ENCODE data around the gene ARID1A. TPM values are rescaled to one million over a fixed set of nuclear protein-coding genes. Genes with fewer than 3 reads are reported as not detected.
A peak's percentile ranks its signal among the peaks of the same experiment; 100 is the strongest.

Gene ARID1A
- total and polyA plus RNA-seq, 4 donors: 12.2 to 31.9 (median 20.2) TPM

DNA sequence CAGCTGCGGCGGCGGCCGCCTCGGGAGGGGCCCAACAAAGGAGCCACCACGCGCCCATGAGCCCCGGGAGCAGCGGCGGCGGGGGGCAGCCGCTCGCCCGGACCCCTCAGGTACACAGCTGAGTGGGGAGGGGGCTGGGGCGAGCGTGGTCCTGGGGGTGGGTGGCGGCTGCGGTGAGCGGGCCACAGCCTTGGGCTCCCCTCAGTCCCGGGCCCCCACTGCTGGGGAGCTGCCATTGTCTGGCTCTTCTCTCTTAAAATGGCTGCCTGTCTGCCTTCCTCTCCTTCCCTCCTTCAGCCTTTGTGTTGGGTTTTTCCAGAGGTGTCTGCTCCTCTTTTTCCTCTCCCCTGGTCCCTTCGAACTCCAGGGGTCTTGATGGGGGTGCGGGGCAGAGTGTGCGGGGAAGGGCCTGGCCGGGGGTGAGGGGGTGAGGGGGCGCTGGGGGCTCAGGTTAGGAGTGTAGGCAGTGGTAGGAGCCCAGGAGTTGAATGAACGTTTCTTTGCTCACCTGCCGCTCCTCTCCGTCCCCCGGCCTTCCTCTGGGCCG lies 1.7 kb downstream of the ARID1A start:
- TF ChIP-seq HNF4G (IDR thresholded peaks at IDR 0.05): no peak
- TF ChIP-seq YY1 (IDR thresholded peaks at IDR 0.05): no peak
- no peak for TF ChIP-seq RXRA (IDR thresholded peaks at IDR 0.05)
- TF ChIP-seq, protein P1, sequence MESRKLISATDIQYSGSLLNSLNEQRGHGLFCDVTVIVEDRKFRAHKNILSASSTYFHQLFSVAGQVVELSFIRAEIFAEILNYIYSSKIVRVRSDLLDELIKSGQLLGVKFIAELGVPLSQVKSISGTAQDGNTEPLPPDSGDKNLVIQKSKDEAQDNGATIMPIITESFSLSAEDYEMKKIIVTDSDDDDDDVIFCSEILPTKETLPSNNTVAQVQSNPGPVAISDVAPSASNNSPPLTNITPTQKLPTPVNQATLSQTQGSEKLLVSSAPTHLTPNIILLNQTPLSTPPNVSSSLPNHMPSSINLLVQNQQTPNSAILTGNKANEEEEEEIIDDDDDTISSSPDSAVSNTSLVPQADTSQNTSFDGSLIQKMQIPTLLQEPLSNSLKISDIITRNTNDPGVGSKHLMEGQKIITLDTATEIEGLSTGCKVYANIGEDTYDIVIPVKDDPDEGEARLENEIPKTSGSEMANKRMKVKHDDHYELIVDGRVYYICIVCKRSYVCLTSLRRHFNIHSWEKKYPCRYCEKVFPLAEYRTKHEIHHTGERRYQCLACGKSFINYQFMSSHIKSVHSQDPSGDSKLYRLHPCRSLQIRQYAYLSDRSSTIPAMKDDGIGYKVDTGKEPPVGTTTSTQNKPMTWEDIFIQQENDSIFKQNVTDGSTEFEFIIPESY (IDR thresholded peaks at IDR 0.05): no peak
- no peak for TF ChIP-seq JUND (IDR thresholded peaks at IDR 0.05)
- no peak for TF ChIP-seq FOXA2 (IDR thresholded peaks at IDR 0.05)
- TF ChIP-seq HNF4A (conservative IDR thresholded peaks at IDR 0.05): no peak
- TF ChIP-seq GABPA (IDR thresholded peaks at IDR 0.05 in 1 of 2, conservative IDR thresholded peaks at IDR 0.05 in 1 of 2): no peak
- TF ChIP-seq EGR1 (IDR thresholded peaks at IDR 0.05; ENCODE audit: low read depth in 2 of 2): no peak
- TF ChIP-seq, protein P2, sequence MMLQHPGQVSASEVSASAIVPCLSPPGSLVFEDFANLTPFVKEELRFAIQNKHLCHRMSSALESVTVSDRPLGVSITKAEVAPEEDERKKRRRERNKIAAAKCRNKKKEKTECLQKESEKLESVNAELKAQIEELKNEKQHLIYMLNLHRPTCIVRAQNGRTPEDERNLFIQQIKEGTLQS (IDR thresholded peaks at IDR 0.05): no peak
- no peak for TF ChIP-seq RAD21 (IDR thresholded peaks at IDR 0.05)
- TF ChIP-seq, protein P3, sequence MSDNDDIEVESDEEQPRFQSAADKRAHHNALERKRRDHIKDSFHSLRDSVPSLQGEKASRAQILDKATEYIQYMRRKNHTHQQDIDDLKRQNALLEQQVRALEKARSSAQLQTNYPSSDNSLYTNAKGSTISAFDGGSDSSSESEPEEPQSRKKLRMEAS (IDR thresholded peaks at IDR 0.05): no peak
- TF ChIP-seq FOXA1 (IDR thresholded peaks at IDR 0.05): no peak
- no peak for TF ChIP-seq TAF1 (conservative IDR thresholded peaks at IDR 0.05)
- TF ChIP-seq, protein P4, sequence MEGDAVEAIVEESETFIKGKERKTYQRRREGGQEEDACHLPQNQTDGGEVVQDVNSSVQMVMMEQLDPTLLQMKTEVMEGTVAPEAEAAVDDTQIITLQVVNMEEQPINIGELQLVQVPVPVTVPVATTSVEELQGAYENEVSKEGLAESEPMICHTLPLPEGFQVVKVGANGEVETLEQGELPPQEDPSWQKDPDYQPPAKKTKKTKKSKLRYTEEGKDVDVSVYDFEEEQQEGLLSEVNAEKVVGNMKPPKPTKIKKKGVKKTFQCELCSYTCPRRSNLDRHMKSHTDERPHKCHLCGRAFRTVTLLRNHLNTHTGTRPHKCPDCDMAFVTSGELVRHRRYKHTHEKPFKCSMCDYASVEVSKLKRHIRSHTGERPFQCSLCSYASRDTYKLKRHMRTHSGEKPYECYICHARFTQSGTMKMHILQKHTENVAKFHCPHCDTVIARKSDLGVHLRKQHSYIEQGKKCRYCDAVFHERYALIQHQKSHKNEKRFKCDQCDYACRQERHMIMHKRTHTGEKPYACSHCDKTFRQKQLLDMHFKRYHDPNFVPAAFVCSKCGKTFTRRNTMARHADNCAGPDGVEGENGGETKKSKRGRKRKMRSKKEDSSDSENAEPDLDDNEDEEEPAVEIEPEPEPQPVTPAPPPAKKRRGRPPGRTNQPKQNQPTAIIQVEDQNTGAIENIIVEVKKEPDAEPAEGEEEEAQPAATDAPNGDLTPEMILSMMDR (IDR thresholded peaks at IDR 0.05; ENCODE audit: low read depth, low read length, missing input control): no peak
- no peak for TF ChIP-seq NR2F2 (IDR thresholded peaks at IDR 0.05)
- TF ChIP-seq SP1 (IDR thresholded peaks at IDR 0.05): no peak
- no peaks in the 10 kb centered on the region for H3K27me3 ChIP-seq (ENCODE audit: control insufficient read depth in 4 of 4, insufficient read depth in 4 of 4, low read length in 3 of 4)
- WGBS: under 1% methylated on average over 30 of the region's 30 CpGs
- H3K9ac ChIP-seq (ENCODE audit: low read depth in 1 of 2, low read length in 2 of 2): peak overlapping the region in 1 of 2 donors; percentile 69
- H3K27ac ChIP-seq (ENCODE audit: low read depth in 1 of 2, low read length in 2 of 2): peak overlapping the region; percentile 95 to 98
- H3K36me3 ChIP-seq (ENCODE audit: control insufficient read depth in 4 of 4, insufficient read depth in 3 of 4, low read depth in 1 of 4, low read length in 3 of 4): no peaks in the 10 kb centered on the region
- peak overlapping the region; percentile 51 to 98 (median 59) for H3K4me3 ChIP-seq (ENCODE audit: low read depth in 1 of 3, low read length in 3 of 3)
- peak; percentile 50 for DNase-seq (ENCODE audit: low spot score)
- peaks cover 23 to 68% (median 58%) of the 10 kb centered on the region in 4 donors for H3K4me1 ChIP-seq (ENCODE audit: control insufficient read depth in 4 of 4, insufficient read depth in 4 of 4, low read length in 3 of 4)
- H3K9me3 ChIP-seq (ENCODE audit: control insufficient read depth in 4 of 4, low read length in 3 of 4): no peaks in the 10 kb centered on the region

DNA sequence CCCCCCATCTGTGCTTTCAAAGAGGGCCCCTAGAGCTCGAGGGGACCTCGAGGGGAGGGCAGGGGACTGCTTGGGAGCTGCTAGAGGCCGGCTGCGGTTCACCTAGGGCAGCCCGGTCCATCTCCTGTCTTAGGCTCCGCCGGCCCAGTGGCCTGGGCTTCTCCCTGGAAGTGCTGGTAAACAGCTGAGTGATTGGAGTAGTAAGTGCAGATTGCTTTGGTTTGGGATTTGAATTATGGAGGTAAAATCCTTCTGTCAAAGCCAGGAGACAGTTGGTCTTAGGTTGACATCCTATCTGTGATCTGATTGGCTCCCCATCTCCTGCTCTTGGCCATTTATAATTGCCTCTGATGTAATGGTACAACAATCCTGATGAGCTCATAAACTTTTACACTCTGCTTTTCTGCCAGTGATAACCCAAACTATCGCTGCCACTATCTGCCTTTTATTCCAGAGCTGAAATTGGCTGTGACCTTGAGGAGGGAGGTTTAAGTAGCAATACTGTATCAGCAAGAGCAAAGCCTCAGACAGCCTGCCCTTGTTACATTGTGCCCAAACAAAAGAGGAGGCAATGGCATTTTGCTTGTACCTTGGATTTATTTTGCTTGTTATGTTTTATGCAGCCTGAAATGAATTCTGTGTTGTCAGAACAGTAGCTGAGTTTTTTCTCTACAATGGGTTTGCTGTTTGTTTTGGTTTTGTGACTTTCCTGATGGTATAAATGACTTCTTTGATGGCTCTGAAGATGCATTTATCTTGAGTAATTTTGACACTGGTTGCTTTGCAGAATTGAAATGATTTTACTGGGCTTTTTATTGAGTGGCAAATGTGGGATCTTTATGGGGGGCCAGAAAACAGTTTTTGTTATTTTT lies 2.4 kb downstream of the ARID1A start:
- under 1% methylated on average over 8 of the region's 8 CpGs for WGBS
- TF ChIP-seq, protein P5, sequence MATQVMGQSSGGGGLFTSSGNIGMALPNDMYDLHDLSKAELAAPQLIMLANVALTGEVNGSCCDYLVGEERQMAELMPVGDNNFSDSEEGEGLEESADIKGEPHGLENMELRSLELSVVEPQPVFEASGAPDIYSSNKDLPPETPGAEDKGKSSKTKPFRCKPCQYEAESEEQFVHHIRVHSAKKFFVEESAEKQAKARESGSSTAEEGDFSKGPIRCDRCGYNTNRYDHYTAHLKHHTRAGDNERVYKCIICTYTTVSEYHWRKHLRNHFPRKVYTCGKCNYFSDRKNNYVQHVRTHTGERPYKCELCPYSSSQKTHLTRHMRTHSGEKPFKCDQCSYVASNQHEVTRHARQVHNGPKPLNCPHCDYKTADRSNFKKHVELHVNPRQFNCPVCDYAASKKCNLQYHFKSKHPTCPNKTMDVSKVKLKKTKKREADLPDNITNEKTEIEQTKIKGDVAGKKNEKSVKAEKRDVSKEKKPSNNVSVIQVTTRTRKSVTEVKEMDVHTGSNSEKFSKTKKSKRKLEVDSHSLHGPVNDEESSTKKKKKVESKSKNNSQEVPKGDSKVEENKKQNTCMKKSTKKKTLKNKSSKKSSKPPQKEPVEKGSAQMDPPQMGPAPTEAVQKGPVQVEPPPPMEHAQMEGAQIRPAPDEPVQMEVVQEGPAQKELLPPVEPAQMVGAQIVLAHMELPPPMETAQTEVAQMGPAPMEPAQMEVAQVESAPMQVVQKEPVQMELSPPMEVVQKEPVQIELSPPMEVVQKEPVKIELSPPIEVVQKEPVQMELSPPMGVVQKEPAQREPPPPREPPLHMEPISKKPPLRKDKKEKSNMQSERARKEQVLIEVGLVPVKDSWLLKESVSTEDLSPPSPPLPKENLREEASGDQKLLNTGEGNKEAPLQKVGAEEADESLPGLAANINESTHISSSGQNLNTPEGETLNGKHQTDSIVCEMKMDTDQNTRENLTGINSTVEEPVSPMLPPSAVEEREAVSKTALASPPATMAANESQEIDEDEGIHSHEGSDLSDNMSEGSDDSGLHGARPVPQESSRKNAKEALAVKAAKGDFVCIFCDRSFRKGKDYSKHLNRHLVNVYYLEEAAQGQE (IDR thresholded peaks at IDR 0.05): peak; percentile 53
- TF ChIP-seq YY1 (IDR thresholded peaks at IDR 0.05) (peak; percentile 60), FOXA1 (IDR thresholded peaks at IDR 0.05) (no peak), FOXA2 (IDR thresholded peaks at IDR 0.05) (no peak), SP1 (IDR thresholded peaks at IDR 0.05) (peak; percentile 64), EGR1 (IDR thresholded peaks at IDR 0.05; ENCODE audit: low read depth in 2 of 2) (peak in 1 of 2 donors; percentile 11)
- TF ChIP-seq, protein P1 (IDR thresholded peaks at IDR 0.05): no peak

More for the DNA sequence above, 2.4 kb downstream of the ARID1A start:
- peak overlapping the region; percentile 95 to 98 for H3K27ac ChIP-seq (ENCODE audit: low read depth in 1 of 2, low read length in 2 of 2)
- no peaks in the 10 kb centered on the region for H3K9me3 ChIP-seq (ENCODE audit: control insufficient read depth in 4 of 4, low read length in 3 of 4)
- H3K36me3 ChIP-seq (ENCODE audit: control insufficient read depth in 4 of 4, insufficient read depth in 3 of 4, low read depth in 1 of 4, low read length in 3 of 4): peaks cover 0 to 2% (median 0%) of the 10 kb centered on the region in 4 donors
- DNase-seq (ENCODE audit: low spot score): peak; percentile 61
- peak overlapping the region; percentile 64 to 66 for H3K9ac ChIP-seq (ENCODE audit: low read depth in 1 of 2, low read length in 2 of 2)
- peaks cover 23 to 71% (median 64%) of the 10 kb centered on the region in 4 donors for H3K4me1 ChIP-seq (ENCODE audit: control insufficient read depth in 4 of 4, insufficient read depth in 4 of 4, low read length in 3 of 4)
- H3K27me3 ChIP-seq (ENCODE audit: control insufficient read depth in 4 of 4, insufficient read depth in 4 of 4, low read length in 3 of 4): no peaks in the 10 kb centered on the region
- H3K4me3 ChIP-seq (ENCODE audit: low read depth in 1 of 3, low read length in 3 of 3): peak overlapping the region; percentile 51 to 98 (median 59)
